GM18873 (cell line): ENCODE data around the gene ABTB2.
"Not testable (repeated sequence)": the region's sequence is repeated elsewhere in the genome, so short reads cannot be mapped to it uniquely, and the experiment has no call there.

Source experiments
- ATAC-seq: cut with Tn5 transposase; IDR thresholded peaks from one replicate; pipeline ENCODE4 v1.9.1; 2021; ENCODE audit warnings: mild to moderate bottlenecking, moderate library complexity, moderate number of reproducible peaks; ENCODE audit not compliant: unreplicated experiment, low FRiP score

ABTB2 gene

GRCh38 chr11:34180814-34181165 lies 177.0 kb downstream of the ABTB2 start:
- ATAC-seq = not testable (repeated sequence)

GRCh38 chr11:34180040-34180813 lies 177.6 kb downstream of the ABTB2 start:
- no peak for ATAC-seq

GRCh38 chr11:34179026-34179675 lies 178.7 kb downstream of the ABTB2 start:
- no peak for ATAC-seq

GRCh38 chr11:34178209-34178821 lies 179.5 kb downstream of the ABTB2 start:
- no peak for ATAC-seq

GRCh38 chr11:34176751-34177209 lies 181.0 kb downstream of the ABTB2 start:
- ATAC-seq = no peak

GRCh38 chr11:34175284-34176019 lies 182.4 kb downstream of the ABTB2 start:
- ATAC-seq = no peak

DNA sequence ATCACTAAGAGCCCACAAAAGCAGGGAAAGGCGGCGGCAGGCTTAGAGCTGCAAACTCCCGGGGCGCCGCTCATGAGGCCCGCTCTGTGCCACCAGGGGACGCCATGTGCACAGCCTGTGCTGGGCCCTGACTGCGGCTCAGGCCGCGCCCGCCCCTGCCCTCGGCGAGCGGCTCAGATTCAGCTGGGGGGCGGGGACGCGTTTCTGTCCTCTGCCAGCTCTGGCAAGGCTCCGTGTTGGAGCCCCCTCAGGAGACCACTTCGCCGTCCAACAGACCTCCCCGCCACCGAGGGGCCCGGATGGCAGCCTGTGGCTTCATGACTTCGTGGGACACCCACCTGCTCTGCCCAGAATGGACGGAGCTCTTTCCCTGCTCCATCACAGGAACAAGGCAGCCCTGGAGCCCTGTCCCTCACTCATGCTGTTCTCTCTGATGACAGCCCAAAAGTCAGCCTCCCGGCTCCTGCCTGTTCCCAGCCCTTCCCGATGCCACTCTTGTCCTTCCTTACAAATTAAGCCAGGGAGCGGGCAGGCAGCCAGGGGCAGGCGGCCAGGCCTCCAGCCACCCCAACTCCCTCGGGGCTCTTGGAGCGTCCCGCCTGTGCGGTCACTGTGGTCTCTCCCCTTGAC lies 183.3 kb downstream of the ABTB2 start:
- ATAC-seq = peak; percentile 64

DNA sequence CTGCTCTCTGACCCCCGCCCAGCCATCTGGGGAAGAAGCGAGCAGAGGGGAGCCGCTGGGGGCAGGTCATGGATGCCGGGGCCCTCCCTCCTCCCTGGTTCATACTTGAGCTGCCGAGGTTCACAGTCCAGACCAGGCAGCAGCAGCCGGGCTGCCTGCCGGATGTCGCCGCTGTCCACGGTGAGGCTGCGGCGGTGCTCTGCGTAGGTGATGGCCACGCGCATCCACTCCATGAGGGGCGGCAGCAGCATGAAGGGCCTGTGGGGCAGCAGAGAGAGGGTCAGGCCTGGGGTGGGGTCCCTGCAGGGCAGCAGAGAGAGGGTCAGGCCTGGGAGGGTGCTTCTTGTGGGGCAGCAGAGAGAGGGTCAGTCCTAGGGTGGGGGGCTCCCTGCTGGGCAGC lies 184.8 kb downstream of the ABTB2 start:
- no peak for ATAC-seq

DNA sequence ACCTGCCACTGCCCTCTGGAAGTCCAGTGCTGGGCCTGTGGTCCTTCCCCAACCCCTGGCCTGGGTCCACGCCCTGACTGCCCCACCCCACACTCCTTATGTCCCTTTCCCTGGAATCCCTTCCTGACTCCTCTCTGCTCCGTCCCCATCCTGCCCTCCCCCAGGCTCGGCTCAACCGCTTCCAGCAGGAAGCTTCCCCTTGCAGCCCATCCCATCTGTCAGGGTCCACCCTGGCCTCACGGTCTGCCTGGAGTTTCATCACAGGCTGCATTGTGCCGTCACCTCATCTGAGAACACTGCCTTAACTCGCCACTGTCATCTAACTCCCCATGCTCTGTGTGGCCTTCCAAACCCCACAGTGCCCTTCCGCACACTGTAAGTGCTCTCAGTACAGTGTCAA lies 188.1 kb downstream of the ABTB2 start:
- ATAC-seq = no peak

DNA sequence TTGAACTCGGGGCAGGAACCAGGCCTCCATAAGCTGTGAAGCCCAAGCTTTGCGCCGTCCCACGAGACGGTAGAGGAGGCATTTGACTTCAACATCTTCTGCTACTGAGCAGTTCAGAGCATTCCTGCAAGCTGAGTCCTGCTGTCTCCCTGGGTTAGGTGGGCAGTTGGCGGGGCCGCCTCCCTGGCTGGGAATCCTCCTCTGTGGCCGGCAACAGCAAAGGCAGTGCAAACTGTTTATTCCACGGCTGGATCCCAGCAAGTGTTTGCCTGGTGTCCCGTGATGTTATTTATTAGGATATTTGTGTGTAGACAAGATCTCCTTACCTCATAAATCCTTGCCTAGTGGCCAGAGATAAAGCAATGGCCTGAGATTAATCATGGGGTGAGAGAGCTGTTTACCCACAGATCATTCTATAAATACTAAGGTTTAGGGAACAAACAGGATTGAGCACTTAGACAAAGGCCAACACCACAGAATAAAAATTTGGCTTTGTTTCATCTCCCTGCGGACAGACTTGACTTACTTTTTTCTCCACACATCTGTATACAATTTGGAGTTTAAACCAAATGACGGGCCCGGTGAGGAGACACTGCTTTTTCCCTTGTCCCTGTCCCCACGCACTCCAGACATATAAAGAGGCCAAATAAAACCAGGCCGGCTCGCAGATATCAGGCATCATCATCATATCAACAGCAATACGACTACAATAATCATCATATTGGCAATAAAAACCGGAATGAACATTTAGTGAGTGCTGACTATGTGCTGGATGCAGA lies 189.0 kb downstream of the ABTB2 start:
- ATAC-seq = no peak

DNA sequence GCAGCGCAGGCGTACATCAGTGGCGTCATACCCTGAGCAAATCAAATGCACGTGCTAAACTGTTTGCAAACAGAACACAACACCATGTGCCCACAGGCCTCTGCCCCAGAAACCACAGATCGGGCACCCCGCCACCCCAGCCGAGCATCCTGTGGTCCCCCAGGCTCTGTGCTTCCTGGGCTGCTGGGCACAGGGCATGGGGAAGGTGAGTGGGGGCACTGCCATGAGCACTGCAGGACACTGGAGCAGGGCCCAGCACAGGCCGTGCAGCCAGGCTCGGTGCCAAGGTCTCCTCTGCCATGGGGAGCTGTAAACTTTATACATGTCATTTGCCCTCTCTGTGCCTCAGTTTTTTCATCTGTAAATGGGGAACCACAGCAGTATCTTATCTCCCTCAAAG lies 189.8 kb downstream of the ABTB2 start:
- ATAC-seq = no peak

DNA sequence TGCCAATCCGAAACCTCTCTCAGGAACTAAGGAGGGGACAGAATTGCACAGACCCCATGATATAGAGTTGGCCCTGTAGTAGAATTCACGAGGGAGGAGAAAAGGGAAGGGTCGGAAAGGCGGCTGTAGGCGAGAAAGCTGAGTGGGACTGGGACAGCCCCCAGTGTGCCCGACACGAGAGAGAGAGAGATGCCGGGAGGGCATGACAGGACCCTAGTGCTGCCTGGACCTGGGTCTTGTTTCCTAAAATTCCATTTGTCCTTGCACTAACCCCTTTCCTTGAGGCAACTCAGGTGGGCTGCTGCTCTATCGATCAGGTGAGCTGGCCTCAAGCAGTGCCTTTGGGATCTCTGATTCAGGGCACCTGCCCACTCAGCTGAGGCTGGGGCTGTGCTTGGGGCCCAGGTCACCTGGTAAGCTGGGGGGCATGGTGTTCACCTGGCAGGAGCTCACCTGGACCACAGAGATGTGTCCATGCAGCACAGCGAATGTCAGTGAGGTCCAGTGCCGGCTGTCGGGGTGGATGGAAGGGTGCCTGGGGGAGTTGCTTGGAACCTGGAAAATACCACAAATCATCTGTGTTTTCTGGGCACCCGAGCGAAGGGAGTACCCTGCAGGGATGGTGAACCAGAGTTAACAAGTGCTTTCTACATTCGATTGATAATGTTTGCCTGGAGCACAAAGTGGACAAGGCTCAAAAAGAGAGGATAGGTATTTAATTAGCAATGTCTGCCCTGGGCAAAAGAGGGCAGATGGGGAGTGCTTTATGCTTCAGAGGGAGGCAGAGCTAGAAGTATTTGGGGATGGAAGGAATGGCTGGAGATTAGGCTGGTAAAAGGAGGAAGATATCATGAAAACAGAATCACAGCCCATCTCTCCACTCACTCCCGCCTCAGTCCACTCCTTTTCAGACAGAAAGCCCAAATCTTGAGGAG lies 190.7 kb downstream of the ABTB2 start:
- no peak for ATAC-seq

DNA sequence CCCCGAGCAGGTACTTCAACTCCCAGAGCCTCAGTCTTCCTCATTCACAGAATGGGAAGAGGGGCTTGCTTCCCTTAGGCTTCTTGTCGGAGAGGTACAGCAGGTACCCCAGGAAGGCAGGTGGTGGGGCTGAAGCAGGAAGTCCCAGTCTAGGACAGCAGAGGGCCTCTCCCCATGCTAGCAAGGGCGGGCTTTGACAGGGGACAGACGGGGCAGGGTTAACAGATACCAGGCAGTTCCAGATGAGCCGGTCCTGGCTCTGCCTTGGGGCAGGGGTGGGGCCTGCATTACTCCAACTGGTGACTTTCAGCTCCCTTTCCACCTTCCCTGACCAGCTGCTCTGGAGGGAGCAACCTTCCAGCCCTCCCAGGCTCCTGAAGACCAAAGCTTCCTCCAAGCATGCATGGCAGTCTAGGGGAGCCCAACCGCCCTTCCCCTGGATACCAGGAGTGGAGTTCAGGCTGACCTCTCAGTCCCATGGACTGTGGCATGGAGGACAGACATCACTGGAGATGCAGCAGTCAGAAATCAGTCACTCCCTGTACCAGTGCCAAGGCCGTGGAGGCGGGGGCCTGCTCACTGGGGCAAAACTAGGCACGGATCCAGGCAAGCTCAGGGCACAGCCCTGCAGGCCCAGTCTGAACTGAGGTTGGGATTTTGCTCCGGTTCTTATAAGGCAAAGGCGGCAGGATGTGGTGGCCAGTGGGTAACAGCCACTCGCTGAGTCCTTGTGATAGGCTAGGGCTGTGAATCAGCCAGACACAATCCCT lies 191.8 kb downstream of the ABTB2 start:
- ATAC-seq = no peak

DNA sequence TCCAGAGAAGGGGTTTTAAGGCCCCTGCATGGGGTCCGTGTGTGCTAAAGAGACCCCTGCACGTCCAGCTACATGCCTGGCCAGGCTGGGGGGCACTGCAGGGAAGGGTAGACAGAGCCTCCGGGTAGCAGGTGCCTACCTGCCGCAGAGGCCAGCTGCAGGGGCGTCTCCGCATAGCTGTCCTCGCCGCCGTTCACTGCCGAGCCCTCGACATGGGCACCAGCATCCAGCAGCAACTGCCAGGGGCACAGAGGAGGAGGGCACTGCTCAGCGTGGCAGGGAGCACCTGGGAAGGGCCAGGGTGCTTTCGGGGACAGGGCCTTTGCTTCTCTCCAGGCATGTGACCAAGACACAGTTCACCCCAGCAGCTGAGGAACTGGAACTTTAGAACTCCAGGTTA lies 192.7 kb downstream of the ABTB2 start:
- ATAC-seq = no peak

DNA sequence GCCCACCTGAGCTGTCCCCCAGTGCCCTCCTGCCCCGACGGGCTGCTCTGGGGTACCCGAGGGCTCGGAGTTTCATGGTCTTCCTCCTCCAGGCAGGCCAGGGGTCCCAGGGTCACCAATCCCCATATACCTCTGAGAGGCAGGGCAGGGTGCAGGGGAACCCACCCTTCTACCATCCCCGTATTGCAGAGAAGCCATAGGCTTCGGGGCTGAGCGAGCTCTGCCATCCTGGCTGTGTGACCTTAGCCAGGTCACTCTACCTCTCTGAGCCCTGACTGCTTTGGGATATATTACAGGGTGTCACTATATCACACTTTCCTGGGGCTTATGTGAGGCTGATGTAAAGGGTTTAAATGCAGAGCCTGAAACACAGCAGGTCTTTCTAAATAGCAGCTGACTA lies 195.0 kb downstream of the ABTB2 start:
- ATAC-seq = no peak

DNA sequence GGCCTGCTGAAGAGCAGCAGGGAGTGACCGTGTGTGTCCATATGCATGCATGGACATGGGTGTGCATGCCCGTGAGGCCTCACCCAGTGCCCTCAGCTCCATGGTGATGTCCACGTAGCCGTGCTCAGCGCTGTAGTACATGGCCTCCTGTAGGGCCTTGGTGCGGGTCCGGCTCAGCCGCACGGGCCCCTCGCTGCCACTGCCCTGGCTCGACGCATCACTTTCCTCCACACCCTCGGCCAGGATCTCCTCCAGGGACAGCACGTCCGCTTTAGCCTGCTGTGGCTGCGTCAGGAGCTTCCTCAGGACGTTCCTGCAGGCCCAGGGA lies 195.4 kb downstream of the ABTB2 start:
- no peak for ATAC-seq

- no peak for ATAC-seq
These were observed 195.9 kb downstream of the ABTB2 start for GRCh38 chr11:34161812-34162492.

GRCh38 chr11:34161361-34161760 lies 196.4 kb downstream of the ABTB2 start:
- ATAC-seq = no peak
